NCI-H1048 (cell line): ENCODE results near the gene EYA4.

ENCODE experiments used
- DNase-seq: peaks from one replicate; lab custom pipeline; 2025; lab: John Stamatoyannopoulos, UW

The EYA4 gene

GRCh38 chr6:133456944-133457343, 215.8 kb downstream of the EYA4 start:
- no peak for DNase-seq

- DNase-seq = no peak
These were observed 218.9 kb downstream of the EYA4 start for GRCh38 chr6:133460101-133460500.

DNA sequence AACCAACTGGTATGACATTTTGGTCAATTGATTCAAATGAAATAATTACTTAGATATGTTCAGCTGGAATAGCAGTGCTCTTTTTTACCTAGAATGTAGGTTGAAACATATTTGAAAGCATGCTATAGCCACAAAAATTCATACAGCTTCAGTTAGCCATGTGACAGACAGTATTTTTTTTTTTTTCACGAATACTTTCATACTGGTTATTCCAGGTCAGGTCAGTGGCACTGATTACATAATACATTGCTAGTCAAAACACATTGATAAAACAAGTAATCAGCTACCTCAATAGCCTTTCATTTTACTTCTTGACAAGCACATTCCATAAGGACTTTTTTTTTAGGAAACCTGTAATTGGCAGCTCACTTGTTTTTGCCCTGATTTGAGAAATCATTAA, 222.6 kb downstream of the EYA4 start:
- DNase-seq = no peak

DNA sequence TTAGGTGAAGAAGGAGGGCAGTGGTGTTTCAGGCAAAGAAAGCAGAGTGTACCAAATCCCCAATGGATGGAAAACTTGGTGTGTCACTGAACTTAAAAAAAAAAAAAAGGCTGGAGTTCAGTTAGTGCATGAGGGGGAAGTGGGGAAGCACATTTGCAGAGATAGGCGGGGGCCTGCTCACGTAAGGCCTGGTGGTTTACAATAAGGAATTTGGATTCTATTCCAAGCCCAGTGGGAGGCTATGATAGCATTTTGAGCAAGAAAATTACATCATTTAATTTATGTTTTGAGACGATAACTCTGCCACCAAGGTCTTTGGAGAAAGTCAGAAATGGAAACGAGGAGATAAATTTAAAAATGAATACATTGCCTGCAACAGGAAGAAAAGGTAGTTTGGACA, 225.5 kb downstream of the EYA4 start:
- no peak for DNase-seq

DNA sequence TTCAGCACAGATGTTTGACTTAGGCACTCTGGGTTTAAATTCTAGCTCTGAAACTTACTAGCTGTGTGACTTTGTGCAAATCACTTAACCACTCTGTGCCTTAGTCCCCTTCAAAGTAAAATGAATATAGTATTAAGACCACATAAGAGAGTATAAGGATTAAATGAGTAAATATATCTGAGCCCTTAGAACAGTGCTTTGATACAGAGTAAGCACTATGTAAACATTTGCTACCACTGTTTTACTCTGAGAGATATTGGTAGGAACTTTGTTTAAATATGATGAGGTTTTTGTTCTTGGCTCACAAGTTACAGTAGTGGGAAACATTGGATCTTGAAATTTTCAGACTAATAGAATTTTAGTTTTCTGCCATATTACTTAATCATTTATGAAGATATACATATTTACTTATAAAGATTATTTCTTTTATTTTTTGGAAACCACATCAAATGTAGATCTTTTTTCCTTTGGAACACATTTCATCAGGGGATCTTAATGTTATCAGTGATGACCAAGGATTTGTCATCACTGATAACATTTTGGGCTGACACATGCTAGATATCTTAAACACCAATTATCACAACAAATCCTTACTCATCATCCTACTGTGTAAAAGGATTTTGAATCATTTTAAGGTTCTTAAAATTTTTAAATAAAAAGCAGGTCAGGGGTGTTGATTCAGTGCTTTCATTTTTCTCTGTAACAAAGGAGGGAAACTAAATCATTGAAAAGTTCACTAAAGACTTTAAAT, 226.2 kb downstream of the EYA4 start:
- DNase-seq = no peak

DNA sequence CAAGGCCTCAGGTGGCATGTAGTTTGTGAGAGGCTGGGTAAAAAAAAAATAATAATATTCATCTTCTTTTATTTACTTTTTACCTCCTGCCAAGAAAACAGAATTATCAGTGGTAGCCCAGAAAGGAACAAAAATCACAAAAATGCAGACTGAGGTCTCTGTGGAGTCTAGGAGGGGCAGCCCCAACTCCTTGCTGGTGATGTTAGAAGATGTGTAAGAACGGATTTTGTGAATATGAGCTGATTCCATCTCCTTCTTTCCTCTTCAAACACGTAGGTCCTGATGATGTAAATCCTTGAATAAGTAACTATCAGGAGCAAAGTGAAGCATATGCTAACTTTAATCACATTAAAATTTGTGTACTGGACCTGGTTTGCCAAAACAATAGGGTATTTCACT, 226.8 kb downstream of the EYA4 start:
- no peak for DNase-seq

DNA sequence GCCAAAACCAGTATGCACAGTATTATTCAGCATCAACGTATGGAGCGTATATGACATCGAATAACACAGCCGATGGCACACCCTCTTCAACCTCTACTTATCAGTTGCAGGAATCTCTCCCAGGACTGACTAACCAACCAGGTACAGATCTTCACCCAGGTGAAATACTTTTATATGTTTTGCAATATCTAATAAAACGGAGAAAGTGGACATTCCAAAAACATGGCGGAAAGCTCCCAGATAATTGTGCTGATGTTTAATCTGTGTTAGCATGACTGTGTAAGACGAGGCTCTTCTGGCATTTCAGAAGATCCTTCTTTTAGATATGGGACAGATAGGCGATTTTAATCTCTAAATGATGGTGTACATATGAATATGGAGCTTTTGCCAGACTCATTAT, 227.4 kb downstream of the EYA4 start:
- no peak for DNase-seq

- no peak for DNase-seq
These were observed 233.4 kb downstream of the EYA4 start for GRCh38 chr6:133474516-133474915.

DNA sequence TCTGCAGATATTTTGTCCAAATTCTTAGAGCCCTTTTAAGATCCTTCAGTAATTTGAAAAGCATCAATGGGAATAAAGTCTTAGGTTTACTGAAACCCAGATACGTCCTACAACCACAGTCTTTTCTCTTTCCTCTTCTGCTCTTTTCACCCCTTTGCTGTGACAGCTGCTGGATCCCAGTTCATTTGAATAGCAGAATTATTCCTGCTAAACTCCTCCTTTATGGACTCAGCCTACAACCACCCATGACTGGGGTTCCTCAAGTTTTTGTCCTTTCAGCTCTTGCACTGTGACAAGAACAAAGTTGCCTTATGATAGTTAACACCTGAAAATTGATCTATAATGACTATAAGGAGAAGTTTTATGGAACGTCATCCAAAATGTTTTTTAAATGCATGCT, 237.5 kb downstream of the EYA4 start:
- DNase-seq = no peak

DNA sequence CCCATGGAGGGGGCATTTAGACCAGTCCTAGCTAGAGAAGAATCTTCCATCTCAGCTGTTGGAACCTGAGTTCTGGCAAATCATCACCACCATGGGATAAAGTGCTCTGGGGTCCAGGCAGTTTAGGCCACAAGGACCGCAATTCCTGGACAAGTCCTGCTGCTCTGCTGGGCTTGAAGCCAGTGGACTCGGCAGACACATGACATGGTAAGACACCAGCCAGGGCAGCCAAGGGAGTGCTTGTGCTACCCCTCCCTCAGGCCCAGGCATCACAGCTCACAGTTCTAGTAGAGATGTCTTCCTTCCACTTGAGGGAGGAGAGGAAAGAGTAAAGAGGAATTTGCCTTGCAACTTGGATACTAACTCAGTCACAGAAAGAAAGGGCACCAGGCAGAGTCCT, 246.0 kb downstream of the EYA4 start:
- no peak for DNase-seq

GRCh38 chr6:133495205-133495903, 254.2 kb downstream of the EYA4 start:
- no peak for DNase-seq

GRCh38 chr6:133499662-133500061, 258.5 kb downstream of the EYA4 start:
- DNase-seq = no peak

- DNase-seq = no peak
These were observed 260.6 kb downstream of the EYA4 start for GRCh38 chr6:133501675-133502270.

- no peak for DNase-seq
These were observed 261.5 kb downstream of the EYA4 start for GRCh38 chr6:133502441-133503335.

DNA sequence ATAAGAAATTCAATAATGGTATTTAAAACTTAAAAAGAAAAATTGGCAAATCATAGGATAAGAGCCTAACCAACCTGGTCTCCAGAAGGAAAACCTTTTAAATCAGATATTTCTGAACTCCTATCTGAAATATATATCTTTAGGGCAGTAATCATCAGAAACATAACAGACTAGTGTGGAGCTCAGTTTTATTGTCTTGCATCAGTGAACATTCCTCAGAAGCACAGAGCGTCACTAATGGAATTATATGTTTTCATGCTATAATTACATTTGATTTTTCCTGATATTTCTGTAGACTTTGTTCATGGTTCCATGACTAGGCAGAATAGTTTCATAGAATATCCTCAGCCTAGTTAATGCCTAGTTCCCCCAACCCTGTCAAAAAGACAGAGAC, 262.2 kb downstream of the EYA4 start:
- no peak for DNase-seq

GRCh38 chr6:133504158-133504557, 263.0 kb downstream of the EYA4 start:
- no peak for DNase-seq

GRCh38 chr6:133504761-133505160, 263.6 kb downstream of the EYA4 start:
- no peak for DNase-seq

DNA sequence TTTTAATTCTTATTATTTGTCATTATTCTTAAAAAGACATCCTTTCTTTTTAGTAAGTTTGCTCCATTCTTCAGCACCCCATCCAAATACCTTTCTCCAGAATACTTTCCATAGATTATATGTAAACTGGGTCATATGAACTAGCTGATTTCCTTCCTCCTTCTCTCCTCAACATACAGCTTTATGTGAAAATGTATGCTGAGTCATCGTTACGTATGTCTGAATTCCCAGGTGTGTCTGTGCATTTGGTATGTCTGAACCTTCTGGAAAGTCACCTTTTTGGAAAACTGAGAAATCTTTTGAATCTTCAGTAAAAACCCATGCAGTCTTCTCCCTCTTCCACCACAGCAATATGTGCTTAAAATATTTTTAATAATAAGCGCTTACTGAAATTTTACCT, 264.5 kb downstream of the EYA4 start:
- no peak for DNase-seq

GRCh38 chr6:133512410-133513016, 271.4 kb downstream of the EYA4 start:
- DNase-seq = peak; percentile 5

GRCh38 chr6:133523816-133524215, 282.7 kb downstream of the EYA4 start:
- DNase-seq = no peak

DNA sequence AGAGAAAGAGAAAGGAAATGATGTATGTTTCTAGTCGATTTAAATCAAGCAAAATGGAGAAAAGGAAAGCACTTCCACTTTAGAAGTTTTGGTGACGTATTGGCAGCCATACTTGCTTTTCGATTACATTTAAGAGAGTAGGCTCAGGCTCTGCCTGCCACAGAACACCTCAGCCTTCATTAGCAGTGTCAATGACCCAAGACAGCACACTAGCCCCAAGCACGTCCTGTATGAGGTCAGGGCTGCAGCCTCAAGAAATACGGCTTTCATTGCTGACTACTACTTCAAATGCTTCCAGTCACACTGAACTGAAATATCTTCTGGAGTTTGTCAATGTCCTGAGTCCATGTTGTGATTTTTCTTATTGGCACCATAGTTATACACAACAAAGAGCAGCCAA, 285.3 kb downstream of the EYA4 start:
- DNase-seq = no peak

GRCh38 chr6:133528566-133528965, 287.4 kb downstream of the EYA4 start:
- DNase-seq = no peak
